HG02571 (cell line): ENCODE results near the gene LIG4.
"Not testable (repeated sequence)": the region's sequence is repeated elsewhere in the genome, so short reads cannot be mapped to it uniquely, and the experiment has no call there.

ENCODE experiments used
- ATAC-seq: cut with Tn5 transposase; IDR thresholded peaks from one replicate; pipeline ENCODE4 v1.9.1; 2021; ENCODE audit warnings: mild to moderate bottlenecking, moderate library complexity; ENCODE audit not compliant: unreplicated experiment

The LIG4 gene

GRCh38 chr13:108215436-108215835 lies at the start of gene LIG4:
Gene LIG4 (minus strand): TSS chr13:108215536. CDS start chr13:108211268, 4,268 bp downstream.
- peak; percentile 68 for ATAC-seq

DNA sequence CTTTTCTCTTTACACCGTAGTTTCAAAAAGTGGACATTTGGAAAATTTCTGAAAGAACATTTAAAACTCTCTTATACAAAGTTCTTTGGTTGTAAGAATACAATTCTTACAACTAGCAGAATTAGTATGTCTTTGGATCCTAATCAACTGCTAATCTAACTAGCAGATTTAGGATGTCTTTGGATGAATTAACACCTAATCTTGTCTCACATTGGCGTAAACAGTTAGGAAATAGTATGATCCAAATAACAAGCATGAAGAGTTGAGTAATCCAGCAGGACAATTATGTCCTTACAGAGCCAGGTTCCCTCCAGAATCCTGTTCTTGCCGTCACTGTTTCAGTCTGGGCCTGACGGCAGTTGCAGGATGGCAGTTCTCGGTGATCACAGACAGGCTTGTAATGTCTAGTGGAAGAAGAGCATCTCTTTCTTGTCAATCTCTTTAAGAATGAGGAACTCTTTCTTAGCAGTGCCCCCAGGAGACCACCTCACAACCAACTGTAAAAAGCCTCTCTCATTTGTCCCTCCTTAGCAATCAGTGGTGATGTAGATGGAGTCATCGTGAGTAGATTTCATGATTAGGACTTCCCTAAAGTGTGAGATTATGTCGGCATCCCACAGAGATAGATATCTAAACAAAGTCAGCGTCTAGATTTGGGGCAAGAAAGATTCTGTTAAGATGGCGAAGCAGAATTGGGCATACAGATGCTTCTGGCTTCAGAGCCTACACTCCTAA lies 48.5 kb upstream of the LIG4 start:
- no peak for ATAC-seq

GRCh38 chr13:108257248-108257647 lies 41.9 kb upstream of the LIG4 start:
- no peak for ATAC-seq

GRCh38 chr13:108249150-108249549 lies 33.8 kb upstream of the LIG4 start:
- no peak for ATAC-seq

DNA sequence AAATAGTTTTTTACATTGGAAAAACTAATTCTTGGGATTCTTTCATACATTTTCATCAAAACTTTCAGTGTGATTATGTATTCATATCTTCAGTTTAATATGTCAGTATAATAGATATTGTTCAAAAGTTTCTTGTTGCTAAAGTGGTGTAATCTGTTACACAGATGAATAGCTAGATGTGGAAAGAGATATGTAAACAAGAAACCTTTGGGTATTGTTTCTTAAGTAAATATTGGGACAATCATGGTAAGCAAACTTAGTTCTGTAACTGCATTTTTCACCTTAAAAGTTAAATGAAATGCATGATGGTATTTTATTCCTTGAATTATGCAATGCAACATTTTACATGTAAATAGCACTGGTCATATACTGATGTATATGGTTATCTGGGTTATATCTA lies 15.0 kb upstream of the LIG4 start:
- no peak for ATAC-seq

DNA sequence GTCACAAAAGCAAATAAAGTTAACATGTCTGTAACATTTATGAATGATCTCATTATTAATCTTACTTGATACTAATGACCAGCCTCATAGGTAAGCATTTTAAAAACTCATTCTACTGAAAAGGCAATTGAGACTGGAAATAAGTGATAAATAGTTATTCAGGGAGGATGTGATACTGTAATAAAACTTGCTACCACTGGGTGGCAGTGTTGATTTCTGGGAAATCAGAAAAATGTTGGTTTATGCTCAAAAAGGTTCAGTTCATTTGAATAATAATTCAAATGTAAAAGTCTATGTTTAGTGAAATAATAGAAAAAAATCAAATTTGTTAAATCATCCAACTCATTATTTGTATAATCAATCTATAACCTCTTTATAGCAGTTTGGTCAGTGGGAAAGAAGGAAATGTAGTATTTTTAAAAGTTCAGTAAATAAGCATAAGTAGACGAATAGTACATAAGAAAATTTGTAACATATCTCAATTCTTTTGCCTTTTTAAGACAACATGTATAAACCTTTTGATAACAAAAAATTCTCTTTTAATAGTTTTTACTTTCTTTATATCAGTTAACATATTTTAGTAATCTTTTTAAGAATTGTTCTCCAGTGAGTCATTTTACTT lies 12.4 kb upstream of the LIG4 start:
- ATAC-seq, result no peak

- no peak for ATAC-seq
These were observed 10.8 kb upstream of the LIG4 start for GRCh38 chr13:108226184-108226583.

- no peak for ATAC-seq
These were observed 10.1 kb upstream of the LIG4 start for GRCh38 chr13:108225440-108225839.

GRCh38 chr13:108223687-108224503 lies 8.6 kb upstream of the LIG4 start:
- ATAC-seq, result no peak

DNA sequence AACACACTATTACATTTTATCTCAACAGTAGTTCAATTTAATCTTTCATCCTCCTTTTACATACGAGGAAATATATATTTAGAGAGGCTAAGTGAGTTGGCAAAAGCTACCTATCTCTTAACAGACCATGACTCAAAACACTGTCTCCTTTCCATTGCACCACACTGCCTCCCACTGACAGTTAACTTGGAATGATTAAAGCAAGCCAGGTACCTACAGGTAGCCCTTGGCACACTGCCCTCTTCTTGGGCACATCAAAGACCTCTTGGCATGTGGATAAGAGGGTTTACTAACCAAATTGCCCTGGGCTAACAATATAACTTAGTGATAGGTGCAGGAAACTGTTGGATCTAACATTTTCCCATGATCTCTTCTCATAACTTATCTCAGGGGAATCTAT lies 4.7 kb upstream of the LIG4 start:
- no peak for ATAC-seq

GRCh38 chr13:108218044-108218974 lies 3.0 kb upstream of the LIG4 start, which contains the start of gene ABHD13:
Gene ABHD13 (plus strand): TSS chr13:108218392. CDS start chr13:108229219, 10,827 bp downstream.
- ATAC-seq, result peak; percentile 76

DNA sequence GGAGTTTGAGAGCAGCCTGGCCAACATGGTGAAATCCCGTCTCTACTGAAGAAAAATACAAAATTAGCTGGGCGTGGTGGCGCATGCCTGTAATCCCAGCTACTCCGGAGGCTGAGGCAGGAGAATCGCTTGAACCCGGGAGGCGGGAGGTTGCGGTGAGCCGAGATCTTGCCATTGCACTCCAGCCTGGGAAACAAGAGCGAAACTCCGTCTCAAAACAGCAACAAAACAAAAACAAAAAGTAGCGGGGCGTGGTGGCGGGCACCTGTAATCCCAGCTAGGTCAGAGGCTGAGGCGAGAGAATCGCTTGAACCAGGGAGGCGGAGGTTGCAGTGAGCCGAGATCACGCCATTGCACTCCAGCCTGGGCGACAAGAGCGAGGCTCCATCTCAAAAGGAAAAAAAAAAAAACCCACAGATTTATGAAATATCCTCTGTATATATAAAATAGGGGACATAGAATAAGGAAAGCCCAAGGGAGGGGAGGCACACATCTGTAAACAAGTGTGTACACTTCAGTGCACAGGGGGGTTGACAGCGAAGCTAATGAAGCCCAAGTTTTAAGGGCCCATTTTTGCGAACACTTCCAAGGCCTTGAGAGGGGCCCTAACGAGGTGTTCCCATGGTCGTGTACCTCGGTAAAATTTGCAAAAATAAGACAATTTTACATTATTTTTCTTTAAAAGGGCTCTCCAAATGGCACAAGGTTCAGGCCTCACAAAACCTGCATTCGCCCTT lies 2.1 kb upstream of the LIG4 start:
- ATAC-seq, result not testable (repeated sequence)

DNA sequence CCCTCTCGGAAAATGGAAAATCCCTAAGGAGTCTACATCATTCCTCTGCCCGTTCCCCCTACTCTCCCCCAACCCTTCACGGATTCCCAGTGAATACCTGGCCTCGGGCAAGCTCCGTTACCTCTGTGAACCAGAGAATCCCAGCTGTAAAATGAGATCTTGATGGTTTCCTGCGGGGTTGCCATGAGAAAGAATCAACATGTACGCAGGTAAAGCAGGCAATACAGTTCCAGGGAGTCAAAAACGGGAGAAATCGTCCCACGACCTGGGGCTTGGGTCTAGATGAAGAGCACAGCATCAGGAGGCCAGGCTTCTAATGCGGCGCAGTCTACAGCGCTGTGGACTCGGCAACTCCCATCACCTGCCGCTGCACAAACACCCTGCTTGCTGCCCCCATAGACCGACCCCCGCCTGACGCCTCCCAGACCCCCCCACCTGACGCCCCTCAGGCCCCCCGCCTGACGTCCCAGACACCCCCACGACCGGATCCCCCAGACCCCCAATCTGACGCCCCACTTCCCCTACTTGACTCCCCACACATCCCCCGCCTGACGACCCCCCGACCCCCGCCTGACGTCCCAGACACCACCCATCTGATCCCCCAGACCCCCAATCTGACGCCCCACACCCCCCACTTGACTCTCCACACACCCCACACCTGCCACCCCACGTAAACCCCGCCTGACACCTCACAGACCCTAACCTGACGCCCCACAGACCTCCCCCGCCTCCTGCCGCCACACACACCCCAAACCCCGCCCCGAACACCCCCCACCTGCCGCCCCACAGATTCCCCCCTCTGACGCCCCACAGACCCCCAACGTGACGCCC lies 680 bp downstream of the LIG4 start:
- ATAC-seq, result no peak

DNA sequence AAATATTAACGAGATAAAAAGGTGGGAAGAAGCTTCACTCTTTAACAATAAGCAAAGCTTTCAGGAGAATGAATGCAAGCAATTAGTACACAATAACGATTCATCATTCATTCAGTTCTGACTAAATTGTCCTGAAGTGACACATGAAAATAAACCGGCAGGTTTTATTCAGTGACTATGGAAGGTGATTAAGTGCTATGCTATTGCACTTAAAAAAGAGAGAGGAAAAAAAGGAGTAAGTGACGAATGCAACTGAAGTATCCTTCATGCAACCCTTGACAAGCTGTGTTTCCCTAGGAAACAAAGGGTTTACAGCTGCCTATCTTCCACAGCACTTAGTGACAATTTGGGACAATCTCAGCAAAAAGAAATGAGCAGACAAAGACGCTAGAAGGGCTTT lies 1.4 kb downstream of the LIG4 start:
- ATAC-seq, result no peak

DNA sequence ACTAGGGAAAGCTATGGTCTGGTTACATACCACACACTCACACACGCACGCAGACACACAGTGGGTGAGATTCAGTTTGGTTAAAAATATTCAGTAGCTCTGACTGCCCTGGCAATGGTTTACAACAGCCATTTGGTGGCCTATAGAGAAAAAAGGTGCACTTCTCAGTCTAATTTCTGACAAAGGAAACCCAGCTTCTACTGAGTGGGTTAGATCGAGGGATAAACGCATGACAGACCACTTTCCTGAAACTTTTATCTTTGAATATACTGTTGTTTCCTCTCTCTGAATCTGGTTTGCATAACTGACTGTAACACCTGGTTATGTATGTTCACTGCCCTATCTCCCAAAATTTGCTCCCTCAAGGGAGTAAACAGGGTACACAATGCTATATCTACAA lies 2.5 kb downstream of the LIG4 start:
- no peak for ATAC-seq

DNA sequence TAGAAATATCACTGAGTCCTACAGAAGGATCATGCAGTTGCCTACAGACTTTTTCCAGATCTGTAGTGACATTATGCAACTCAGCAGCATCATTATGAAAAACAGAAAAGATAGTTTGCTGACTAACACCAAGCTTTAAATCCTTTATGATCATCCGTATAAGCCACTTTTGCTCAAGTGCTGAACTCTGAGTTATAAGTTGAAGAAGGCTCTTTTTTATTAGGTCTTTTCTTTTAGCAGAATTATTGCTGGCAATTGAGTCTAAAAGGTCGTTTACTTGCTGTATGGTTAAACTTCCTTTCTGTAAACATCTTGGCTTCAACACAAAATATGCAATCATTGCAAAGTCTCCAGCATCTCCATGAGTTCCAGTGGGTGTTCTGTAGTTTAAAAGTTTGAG lies 4.8 kb downstream of the LIG4 start:
- ATAC-seq, result no peak

DNA sequence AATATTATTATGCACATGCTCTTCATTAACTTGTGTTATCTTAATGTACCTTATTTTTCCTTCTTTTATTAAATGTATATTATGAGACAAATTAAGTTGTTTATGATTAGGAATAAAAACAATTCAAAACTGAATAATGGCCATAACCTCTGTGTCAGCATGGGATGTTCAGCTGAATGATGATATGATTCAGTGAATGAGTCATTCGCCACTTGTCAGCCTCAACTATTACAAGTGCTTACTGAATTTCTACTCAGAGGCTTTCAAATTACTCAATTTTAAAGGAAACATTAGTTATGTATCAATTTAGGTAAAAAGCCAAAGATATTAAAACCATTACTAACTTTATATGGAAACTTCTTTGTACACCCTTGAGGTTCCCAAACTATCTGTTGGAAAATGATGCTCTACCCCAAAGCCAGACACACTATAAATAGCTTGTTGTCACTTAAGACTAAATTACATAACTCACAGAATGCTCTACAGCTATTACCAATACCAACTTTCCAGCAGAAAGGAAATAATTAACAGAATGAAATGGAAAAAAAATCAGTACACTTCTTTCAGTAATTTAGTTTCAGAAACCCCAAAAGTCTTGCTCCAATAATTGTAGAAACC lies 14.4 kb downstream of the LIG4 start:
- ATAC-seq, result no peak

DNA sequence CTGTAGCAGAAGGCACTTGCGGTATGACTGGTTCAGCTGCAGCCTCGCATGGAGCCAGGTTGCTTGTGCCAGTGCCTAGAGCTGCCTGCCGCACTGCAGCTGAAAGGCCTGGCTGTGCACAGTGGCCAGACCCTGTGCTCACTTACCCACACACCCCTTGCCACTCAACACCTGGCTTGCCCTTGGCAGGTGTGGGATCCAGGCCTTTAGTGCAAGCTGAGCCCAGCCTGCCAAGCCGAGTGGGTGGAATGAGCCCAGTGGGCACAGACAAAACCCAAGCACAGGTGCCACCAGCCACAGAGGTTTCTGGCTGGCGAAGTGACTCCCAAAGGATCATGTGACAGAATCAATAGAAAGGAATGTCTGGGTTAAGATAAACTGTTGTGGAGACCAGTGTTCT lies 19.5 kb downstream of the LIG4 start:
- ATAC-seq, result no peak

GRCh38 chr13:108195146-108195545 lies 20.2 kb downstream of the LIG4 start:
- no peak for ATAC-seq
